Caco-2 (cell line): ENCODE data around the gene TEC. TPM values are rescaled to one million over a fixed set of nuclear protein-coding genes. Genes with fewer than 3 reads are reported as not detected.

ENCODE experiments used
- BruUV-seq: library from RNA; stranded (reverse); fragments of 400-500 nt; replicated peaks from 2 replicates; lab custom pipeline; 2021; lab: Mats Ljungman, UMichigan
- CTCF ChIA-PET: fragments of 300-600 bp; sonication (Branson Sonifier 250); formaldehyde crosslinking; loops from one replicate; lab custom pipeline; 2022; ENCODE audit warnings: antibody characterized with exemption; lab: Charles Lee
- POLR2A ChIA-PET: fragments of 300-600 bp; sonication (Branson Sonifier 250); formaldehyde crosslinking; loops from one replicate; lab custom pipeline; 2022; ENCODE audit warnings: antibody characterized with exemption; lab: Charles Lee
- DNase-seq, 2 experiments: peaks; one replicate each; pipeline versions ENCODE4 v3.0.0 to v3.0.0-alpha.2; 2020 to 2022
- H3K27me3 ChIP-seq: replicated peaks from 2 replicates; pipeline ENCODE4 v1.6.0; 2011; ENCODE audit warnings: low read length; ENCODE audit not compliant: control insufficient read depth, insufficient read depth
- H3K36me3 ChIP-seq: 2 replicates; pipeline ENCODE4 v1.5.1; 2011; ENCODE audit warnings: low read length; ENCODE audit not compliant: control insufficient read depth, insufficient read depth
- H3K4me1 ChIP-seq: fragments of 250-450 bp; sonication (Bioruptor Pico); 2 replicates; pipeline ENCODE4 v1.5.1; 2020; ENCODE audit warnings: mild to moderate bottlenecking
- H3K4me3 ChIP-seq: 2 replicates; pipeline ENCODE4 v1.5.1; 2011; ENCODE audit warnings: low read depth, mild to moderate bottlenecking, control low read depth, low read length
- H3K9me3 ChIP-seq: fragments of 250-450 bp; sonication (Bioruptor Pico); 2 replicates; pipeline ENCODE4 v1.5.1; 2020; ENCODE audit warnings: mild to moderate bottlenecking, moderate library complexity
- H3K27ac Mint-ChIP-seq: one replicate; pipeline ENCODE4 v1.8.0; 2022; ENCODE audit warnings: mixed read lengths; ENCODE audit not compliant: unreplicated experiment
- H3K27me3 Mint-ChIP-seq: one replicate; pipeline ENCODE4 v1.8.0; 2022; ENCODE audit warnings: mixed read lengths; ENCODE audit not compliant: insufficient read depth, unreplicated experiment
- H3K36me3 Mint-ChIP-seq: one replicate; pipeline ENCODE4 v1.8.0; 2022; ENCODE audit warnings: mild to moderate bottlenecking, mixed read lengths; ENCODE audit not compliant: insufficient read depth, unreplicated experiment
- H3K4me1 Mint-ChIP-seq: one replicate; pipeline ENCODE4 v1.8.0; 2022; ENCODE audit warnings: low read depth, mixed read lengths; ENCODE audit not compliant: unreplicated experiment
- H3K4me3 Mint-ChIP-seq: one replicate; pipeline ENCODE4 v1.8.0; 2022; ENCODE audit warnings: mild to moderate bottlenecking, moderate library complexity, mixed read lengths; ENCODE audit not compliant: unreplicated experiment
- H3K9me3 Mint-ChIP-seq: one replicate; pipeline ENCODE4 v1.8.0; 2022; ENCODE audit warnings: mixed read lengths; ENCODE audit not compliant: unreplicated experiment
- intact Hi-C: fragments of 100-400 bp; cut with micrococcal nuclease; formaldehyde crosslinking; loops from one replicate; pipeline ENCODE4 v1.10.0; 2022; ENCODE audit not compliant: unreplicated experiment
- total RNA-seq: library from RNA; stranded (reverse); gene quantifications from 2 replicates; pipeline ENCODE4 v1.2.3, GENCODE V29; 2022
- TF ChIP-seq, protein P1 (sequence below), 2 experiments: fragments of 200-600 bp in 1 of 2; IDR thresholded peaks; 1 replicate in 1 of 2; 2 replicates in 1 of 2; pipeline versions ENCODE4 v1.5.1 to v1.8.0; 2011 to 2022; ENCODE audit warnings: antibody characterized with exemption in 1 of 2, control low read depth in 1 of 2, inconsistent platforms in 1 of 2, low read depth in 1 of 2, low read length in 1 of 2, mild to moderate bottlenecking in 1 of 2, moderate library complexity in 1 of 2; ENCODE audit not compliant: insufficient read depth in 1 of 2, severe bottlenecking in 1 of 2, unreplicated experiment in 1 of 2

Gene TEC
- total RNA-seq, 1 experiment from 2014 or later, result 2.0 TPM

DNA sequence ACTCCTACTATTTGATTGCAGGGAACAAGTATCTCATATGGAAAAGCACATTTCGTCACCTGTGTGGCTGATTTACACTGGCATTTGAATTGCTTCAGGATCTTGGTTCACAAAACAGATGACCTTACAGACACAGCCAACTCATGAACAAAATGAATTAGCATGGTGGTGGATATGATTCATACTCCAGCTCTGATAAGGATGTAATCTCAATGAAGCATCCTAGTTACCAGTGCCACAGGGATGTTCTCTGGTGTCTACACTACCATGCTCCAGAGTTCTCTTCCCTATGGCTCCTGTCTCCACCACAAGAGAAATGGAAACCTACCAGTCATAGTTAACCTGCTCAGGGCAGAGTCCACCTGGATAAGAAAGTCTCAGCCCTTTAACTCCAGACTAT lies 40.7 kb downstream of the TEC start:
- no peaks in the 10 kb centered on the region for H3K36me3 ChIP-seq
- H3K27me3 Mint-ChIP-seq, result no peaks in the 10 kb centered on the region
- H3K27ac Mint-ChIP-seq, result no peak overlapping the region
- BruUV-seq, result no TSS peak
- H3K9me3 Mint-ChIP-seq, result no peaks in the 10 kb centered on the region
- H3K4me1 Mint-ChIP-seq, result no peaks in the 10 kb centered on the region
- H3K4me3 Mint-ChIP-seq, result no peak overlapping the region
- no peaks in the 10 kb centered on the region for H3K36me3 Mint-ChIP-seq
- no peaks in the 10 kb centered on the region for H3K9me3 ChIP-seq
- intact Hi-C loops, result no loop called here
- H3K4me3 ChIP-seq, result no peak overlapping the region
- H3K4me1 ChIP-seq, result no peaks in the 10 kb centered on the region
- no peaks in the 10 kb centered on the region for H3K27me3 ChIP-seq
- no peak for DNase-seq
- CTCF ChIA-PET, result no interaction called here
- POLR2A ChIA-PET, result no interaction called here
- TF ChIP-seq, protein P1, sequence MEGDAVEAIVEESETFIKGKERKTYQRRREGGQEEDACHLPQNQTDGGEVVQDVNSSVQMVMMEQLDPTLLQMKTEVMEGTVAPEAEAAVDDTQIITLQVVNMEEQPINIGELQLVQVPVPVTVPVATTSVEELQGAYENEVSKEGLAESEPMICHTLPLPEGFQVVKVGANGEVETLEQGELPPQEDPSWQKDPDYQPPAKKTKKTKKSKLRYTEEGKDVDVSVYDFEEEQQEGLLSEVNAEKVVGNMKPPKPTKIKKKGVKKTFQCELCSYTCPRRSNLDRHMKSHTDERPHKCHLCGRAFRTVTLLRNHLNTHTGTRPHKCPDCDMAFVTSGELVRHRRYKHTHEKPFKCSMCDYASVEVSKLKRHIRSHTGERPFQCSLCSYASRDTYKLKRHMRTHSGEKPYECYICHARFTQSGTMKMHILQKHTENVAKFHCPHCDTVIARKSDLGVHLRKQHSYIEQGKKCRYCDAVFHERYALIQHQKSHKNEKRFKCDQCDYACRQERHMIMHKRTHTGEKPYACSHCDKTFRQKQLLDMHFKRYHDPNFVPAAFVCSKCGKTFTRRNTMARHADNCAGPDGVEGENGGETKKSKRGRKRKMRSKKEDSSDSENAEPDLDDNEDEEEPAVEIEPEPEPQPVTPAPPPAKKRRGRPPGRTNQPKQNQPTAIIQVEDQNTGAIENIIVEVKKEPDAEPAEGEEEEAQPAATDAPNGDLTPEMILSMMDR (IDR thresholded peaks at IDR 0.05; ENCODE audit: insufficient read depth in 1 of 2, low read depth in 1 of 2, low read length in 1 of 2, severe bottlenecking in 1 of 2, unreplicated experiment in 1 of 2), result no peak

GRCh38 chr4:48227662-48228061 lies 42.0 kb downstream of the TEC start:
- H3K36me3 ChIP-seq, result no peaks in the 10 kb centered on the region
- Mint-ChIP-seq H3K9me3 (no peaks in the 10 kb centered on the region), H3K27ac (no peak overlapping the region), H3K4me1 (no peaks in the 10 kb centered on the region), H3K27me3 (no peaks in the 10 kb centered on the region), H3K4me3 (no peak overlapping the region), H3K36me3 (no peaks in the 10 kb centered on the region)
- no peaks in the 10 kb centered on the region for H3K9me3 ChIP-seq
- no peaks in the 10 kb centered on the region for H3K27me3 ChIP-seq
- TF ChIP-seq, protein P1 (IDR thresholded peaks at IDR 0.05; ENCODE audit: insufficient read depth in 1 of 2, low read depth in 1 of 2, low read length in 1 of 2, severe bottlenecking in 1 of 2, unreplicated experiment in 1 of 2), result no peak
- ChIA-PET POLR2A (no interaction called here), CTCF (no interaction called here)
- no peak overlapping the region for H3K4me3 ChIP-seq
- BruUV-seq, result no TSS peak
- intact Hi-C loops, result no loop called here
- no peak for DNase-seq
- no peaks in the 10 kb centered on the region for H3K4me1 ChIP-seq

GRCh38 chr4:48226199-48226598 lies 43.4 kb downstream of the TEC start:
- no peaks in the 10 kb centered on the region for H3K36me3 ChIP-seq
- ChIA-PET CTCF (no interaction called here), POLR2A (no interaction called here)
- H3K9me3 ChIP-seq, result no peaks in the 10 kb centered on the region
- Mint-ChIP-seq H3K4me1 (no peaks in the 10 kb centered on the region), H3K36me3 (no peaks in the 10 kb centered on the region), H3K27ac (no peak overlapping the region), H3K9me3 (no peaks in the 10 kb centered on the region), H3K4me3 (no peak overlapping the region), H3K27me3 (no peaks in the 10 kb centered on the region)
- intact Hi-C loops, result no loop called here
- BruUV-seq, result no TSS peak
- H3K27me3 ChIP-seq, result no peaks in the 10 kb centered on the region
- H3K4me3 ChIP-seq, result no peak overlapping the region
- TF ChIP-seq, protein P1 (IDR thresholded peaks at IDR 0.05; ENCODE audit: insufficient read depth in 1 of 2, low read depth in 1 of 2, low read length in 1 of 2, severe bottlenecking in 1 of 2, unreplicated experiment in 1 of 2), result no peak
- H3K4me1 ChIP-seq, result no peaks in the 10 kb centered on the region
- no peak for DNase-seq
